ENCODE results near the gene VGF.

- TF ChIP-seq POLR2A (IDR thresholded peaks at IDR 0.05) = no peak
- TF ChIP-seq CTCF (IDR thresholded peaks at IDR 0.05) = no peak
Observed at GRCh38 chr7:101171442-101171837, 6.1 kb upstream of the VGF start.
